AG09309 (cell line): ENCODE measurements around the gene SLC9A1.
"Not testable (repeated sequence)": the region's sequence is repeated elsewhere in the genome, so short reads cannot be mapped to it uniquely, and the experiment has no call there.

Experiments used
- DNase-seq: peaks from one replicate; pipeline ENCODE4 v3.0.0-alpha.2; 2010; ENCODE audit warnings: low read depth
- H3K4me3 ChIP-seq: 2 replicates; pipeline ENCODE4 v1.5.1; 2011; ENCODE audit warnings: mild to moderate bottlenecking, low read depth, low read length, moderate library complexity; ENCODE audit not compliant: control insufficient read depth
- TF ChIP-seq, protein P1 (sequence below): IDR thresholded peaks from 2 replicates; pipeline ENCODE4 v1.5.1; 2011; ENCODE audit warnings: mild to moderate bottlenecking, low read depth, low read length, inconsistent platforms; ENCODE audit not compliant: insufficient read depth, control insufficient read depth; ENCODE audit errors: missing control alignments

SLC9A1 gene

DNA sequence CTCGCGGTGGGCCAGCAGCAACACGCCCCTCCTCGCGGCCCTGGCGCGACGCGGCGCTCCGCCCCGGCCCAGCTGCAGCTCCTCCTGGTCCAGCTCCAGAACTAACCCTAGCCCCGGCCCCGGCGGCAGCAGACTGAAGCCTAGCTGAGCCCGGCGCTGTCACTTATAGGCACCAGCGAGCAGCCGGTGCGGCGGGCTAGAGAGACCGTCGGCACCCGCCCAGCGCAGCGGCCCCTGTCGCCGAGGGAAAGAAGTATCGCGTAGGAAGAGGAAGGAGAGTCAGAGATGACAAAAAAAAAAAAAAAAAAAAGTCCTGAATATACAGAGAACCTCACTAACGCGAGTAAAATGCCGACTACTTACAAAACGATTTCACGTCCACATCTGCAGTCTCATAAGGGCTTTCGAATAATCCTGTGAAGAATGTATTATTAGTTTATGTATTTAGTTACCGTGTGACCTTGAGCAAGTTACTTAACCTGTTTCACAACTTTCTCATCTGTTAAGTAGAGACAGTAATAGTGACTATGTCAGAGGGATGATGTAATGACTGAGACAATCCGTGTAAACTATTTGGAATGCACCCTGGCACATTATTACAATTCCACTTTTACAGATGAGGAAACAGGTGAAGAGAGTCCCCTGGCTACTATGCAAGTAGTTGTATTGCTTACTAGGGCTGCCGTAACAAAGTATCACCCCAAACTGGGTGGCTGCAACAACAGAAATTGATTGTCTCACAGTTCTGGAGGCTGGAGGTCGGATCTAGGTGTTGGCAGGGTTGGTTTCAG lies at the start of gene SLC9A1:
Gene SLC9A1, minus strand, starts transcription at position 135 of the 791 bp plus-strand sequence. CDS start 791 bp downstream, outside the sequence.
- TF ChIP-seq, protein P1, sequence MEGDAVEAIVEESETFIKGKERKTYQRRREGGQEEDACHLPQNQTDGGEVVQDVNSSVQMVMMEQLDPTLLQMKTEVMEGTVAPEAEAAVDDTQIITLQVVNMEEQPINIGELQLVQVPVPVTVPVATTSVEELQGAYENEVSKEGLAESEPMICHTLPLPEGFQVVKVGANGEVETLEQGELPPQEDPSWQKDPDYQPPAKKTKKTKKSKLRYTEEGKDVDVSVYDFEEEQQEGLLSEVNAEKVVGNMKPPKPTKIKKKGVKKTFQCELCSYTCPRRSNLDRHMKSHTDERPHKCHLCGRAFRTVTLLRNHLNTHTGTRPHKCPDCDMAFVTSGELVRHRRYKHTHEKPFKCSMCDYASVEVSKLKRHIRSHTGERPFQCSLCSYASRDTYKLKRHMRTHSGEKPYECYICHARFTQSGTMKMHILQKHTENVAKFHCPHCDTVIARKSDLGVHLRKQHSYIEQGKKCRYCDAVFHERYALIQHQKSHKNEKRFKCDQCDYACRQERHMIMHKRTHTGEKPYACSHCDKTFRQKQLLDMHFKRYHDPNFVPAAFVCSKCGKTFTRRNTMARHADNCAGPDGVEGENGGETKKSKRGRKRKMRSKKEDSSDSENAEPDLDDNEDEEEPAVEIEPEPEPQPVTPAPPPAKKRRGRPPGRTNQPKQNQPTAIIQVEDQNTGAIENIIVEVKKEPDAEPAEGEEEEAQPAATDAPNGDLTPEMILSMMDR = peak; percentile 90
- peak; percentile 82 for DNase-seq
- peak within 1 kb of the TSS; percentile 73 for H3K4me3 ChIP-seq

GRCh38 chr1:27203946-27204345 lies 49.0 kb upstream of the SLC9A1 start:
- no peak for DNase-seq
- TF ChIP-seq, protein P1 = no peak
- H3K4me3 ChIP-seq = no peak overlapping the region

GRCh38 chr1:27201295-27201694 lies 46.4 kb upstream of the SLC9A1 start:
- H3K4me3 ChIP-seq = no peak overlapping the region
- TF ChIP-seq, protein P1 = no peak
- no peak for DNase-seq

- TF ChIP-seq, protein P1 = no peak
- H3K4me3 ChIP-seq = no peak overlapping the region
- DNase-seq = no peak
Observed at GRCh38 chr1:27193194-27193593, 38.3 kb upstream of the SLC9A1 start.

DNA sequence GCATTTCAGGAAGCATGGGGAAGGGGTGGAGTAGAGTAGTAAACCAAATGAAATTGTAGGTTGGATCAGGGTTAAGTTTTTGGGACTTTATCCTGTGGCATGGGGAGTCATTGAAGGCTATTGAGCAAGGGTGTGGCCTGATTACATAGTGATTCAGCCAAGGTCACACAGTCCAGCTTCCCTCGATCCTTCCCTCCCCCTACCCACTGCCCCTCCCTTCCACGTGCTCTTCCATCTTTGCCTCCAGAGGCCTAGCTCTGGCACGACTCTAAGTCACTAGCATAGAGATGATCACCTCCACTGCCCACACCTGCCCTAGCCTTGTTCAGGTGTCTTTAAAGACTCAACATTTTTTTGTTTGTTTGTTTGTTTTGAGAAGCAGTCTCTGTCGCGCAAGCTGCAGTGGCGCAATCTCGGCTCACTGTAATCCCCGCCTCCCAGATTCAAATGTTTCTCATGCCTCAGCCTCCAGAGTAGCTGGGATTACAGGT lies 37.2 kb upstream of the SLC9A1 start:
- TF ChIP-seq, protein P1 = no peak
- no peak overlapping the region for H3K4me3 ChIP-seq

GRCh38 chr1:27184665-27185064 lies 29.7 kb upstream of the SLC9A1 start:
- not testable (repeated sequence) for DNase-seq, H3K4me3 ChIP-seq

More for the DNA sequence above, 37.2 kb upstream of the SLC9A1 start:
- no peak for DNase-seq

- TF ChIP-seq, protein P1 = no peak
- no peak overlapping the region for H3K4me3 ChIP-seq
- no peak for DNase-seq
Observed at GRCh38 chr1:27179979-27180378, 25.1 kb upstream of the SLC9A1 start.
